Stimulated activated CD4-positive, alpha-beta T cell treated with anti-CD3 and anti-CD28 coated beads, Interleukin-12 subunit alpha, Interleukin-12 subunit beta, amount 100 ng/mL, for 48 hours (primary cell): ENCODE measurements around the gene EPHB2.

Experiments used
- DNase-seq, 3 donors: peaks; one replicate each; pipeline ENCODE4 v3.0.0-alpha.2; 2020; ENCODE audit warnings: low read depth in 2 of 3, low spot score in 1 of 3

EPHB2 gene

GRCh38 chr1:22777388-22778057 is 66.9 kb downstream of the EPHB2 start:
- DNase-seq: no peak

GRCh38 chr1:22778408-22778807 is 67.8 kb downstream of the EPHB2 start:
- DNase-seq: no peak

DNA sequence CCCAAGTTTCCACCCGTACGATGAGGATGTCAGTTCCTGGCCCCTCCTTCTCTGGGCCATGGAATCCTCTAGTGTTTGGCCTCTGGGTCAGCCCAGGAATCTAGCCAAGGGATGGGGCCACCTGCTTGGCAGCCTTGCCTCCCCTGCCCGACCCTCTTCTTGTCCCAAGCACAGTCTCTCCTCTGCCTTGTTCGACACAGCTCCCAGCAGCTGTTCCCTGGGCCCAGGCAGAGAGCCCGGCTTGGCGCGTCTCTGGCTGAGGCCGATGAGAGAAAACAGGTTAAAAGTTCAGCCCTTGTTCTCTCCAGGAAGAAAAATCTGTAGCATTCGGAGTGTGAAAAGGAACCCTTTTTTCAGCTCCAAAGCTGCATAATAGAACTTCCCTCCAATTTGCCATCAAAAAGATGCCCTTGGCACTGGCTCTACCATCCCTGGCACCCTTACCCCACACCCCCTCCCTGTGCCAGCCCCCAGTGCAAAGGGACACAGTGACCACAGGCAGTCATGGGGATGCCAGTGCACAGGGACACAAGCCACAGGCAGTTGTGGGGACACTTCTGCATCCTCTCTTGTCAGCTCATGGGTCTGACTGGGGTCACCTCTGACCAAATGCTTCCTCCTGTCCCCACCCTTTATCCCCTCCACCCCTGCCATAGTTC is 68.4 kb downstream of the EPHB2 start:
- no peak for DNase-seq

DNA sequence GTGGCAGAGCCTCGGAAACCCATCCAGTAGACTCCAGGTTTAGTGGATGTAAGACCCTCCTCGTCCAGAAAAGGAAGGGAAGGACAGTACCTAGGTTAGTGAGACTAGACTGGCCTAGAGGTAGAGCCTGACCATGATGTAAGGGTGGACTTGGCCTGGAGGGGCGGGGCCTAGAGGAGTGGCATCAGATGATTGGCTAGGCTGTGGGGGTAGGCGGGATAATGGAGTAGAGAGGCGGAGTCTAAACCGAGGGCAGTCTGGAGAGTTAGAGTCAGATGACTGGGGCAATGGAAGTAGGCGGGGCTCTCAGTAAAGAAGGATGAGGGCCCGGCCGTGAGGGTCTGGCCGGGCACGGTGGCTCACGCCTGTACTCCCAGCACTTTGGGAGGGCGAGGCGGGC is 70.1 kb downstream of the EPHB2 start:
- no peak for DNase-seq

- DNase-seq: no peak
Measured at GRCh38 chr1:22781483-22781882, 70.8 kb downstream of the EPHB2 start.

GRCh38 chr1:22782406-22782805 is 71.8 kb downstream of the EPHB2 start:
- no peak for DNase-seq

- no peak for DNase-seq
Measured at GRCh38 chr1:22784317-22784716, 73.7 kb downstream of the EPHB2 start.

GRCh38 chr1:22784737-22785136 is 74.1 kb downstream of the EPHB2 start:
- DNase-seq: no peak

GRCh38 chr1:22786101-22786500 is 75.5 kb downstream of the EPHB2 start:
- DNase-seq: no peak

DNA sequence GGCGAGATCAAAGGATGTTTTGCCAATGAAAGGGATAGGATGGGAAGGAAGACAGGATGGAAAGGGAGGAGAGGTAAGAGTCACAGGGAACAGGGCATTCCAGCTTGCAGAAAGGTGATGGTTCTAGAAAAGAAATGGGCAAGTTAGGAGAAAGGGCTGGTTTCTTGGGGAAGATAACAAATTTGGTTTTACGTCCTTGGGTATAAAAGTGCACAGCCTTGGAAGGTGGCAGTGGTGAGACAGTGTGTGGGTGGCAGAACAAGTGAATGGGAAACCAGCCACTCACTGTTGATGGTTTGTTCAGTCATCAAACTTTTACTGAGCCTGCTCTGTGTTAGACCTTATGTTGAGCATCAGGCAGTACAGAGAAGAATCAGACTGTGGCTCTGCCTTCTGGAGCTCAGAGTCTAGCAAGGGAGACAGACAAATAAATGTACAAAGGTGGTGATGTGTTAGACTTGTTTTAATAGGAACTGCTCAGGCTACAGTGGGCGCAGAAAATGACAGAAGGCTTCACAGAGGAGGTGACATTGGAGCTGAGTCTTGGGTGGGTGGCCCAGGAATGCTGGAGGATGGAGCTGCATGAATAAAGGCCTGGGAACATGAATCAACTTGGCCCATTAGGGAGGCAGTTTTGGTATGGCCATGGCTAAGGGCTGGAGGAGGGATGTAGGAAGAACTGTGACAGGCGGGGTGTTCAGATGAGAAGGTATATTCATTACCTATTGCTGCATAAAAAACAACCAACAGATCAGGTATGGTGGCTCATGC is 76.3 kb downstream of the EPHB2 start:
- no peak for DNase-seq

- DNase-seq: no peak
Measured at GRCh38 chr1:22787636-22788035, 77.0 kb downstream of the EPHB2 start.

- no peak for DNase-seq
Measured at GRCh38 chr1:22788254-22788661, 77.6 kb downstream of the EPHB2 start.

DNA sequence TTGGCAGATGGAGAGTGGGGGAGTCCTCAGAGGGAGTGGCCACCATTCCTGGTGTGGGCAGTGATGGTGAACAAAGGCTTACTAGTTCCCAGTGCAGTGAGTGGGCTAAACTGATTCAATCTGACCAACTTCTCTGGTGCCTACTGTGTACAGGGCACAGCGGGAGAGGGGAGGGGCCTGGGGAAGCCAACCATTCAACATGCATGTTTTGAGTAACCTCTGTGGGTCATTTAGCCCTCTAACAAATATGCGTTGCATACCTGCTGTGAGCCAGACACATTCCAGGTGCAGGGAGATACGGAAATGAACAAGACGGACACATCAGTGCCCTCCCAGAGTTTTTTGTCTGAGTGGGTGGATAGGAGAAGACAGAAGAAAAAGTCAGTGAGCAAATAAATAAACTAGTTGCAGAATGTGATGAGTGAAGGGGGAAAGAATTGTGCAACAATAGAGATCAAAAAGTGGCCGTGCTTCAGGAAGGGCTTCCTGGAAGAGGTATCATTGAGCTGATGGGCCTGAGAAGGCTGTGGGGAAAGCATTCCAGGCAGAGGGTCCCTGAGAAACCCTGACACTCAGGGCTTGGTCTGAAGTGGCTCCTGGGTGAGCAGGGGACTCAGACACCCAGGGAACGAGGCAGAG is 78.8 kb downstream of the EPHB2 start:
- DNase-seq: no peak

DNA sequence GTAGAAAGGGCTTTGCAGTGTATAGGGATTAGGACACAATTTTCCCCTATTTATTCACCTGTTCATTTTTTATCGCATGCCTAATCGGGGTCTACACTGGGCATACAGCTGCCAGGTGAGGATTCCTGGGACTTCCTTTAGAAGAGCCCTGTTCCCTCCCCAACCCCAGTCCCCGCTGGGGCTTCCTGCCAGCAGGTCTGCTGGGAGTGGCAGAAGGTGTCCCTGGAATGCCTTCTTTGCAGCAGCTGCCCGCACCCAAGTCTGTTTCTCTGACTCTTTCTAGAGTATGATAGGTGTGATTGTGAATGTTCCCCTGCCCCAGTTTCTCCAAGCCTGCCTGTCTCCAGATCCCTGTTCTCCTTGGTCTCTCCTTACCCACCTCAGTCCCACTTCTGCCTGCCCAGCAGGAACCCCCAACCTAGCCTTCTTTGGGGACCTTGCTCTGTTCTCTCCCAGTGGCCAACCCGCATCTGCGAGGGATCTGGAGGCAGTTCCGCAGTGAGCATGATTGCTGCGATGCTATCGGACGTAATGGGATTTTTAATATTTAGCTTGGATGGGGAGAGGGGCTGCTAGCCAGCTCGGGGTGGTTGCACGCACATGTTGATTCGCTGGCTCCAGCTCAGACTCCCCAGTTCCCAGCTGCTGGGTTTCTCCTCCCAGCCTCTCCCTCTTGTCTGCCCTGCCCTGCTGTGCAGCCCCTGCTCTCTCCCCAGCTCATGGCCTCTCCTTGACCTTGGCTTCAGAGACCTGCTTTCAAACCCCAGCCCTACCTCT is 79.8 kb downstream of the EPHB2 start:
- no peak for DNase-seq

GRCh38 chr1:22791831-22792347 is 81.2 kb downstream of the EPHB2 start:
- no peak for DNase-seq

- no peak for DNase-seq
Measured at GRCh38 chr1:22792396-22793160, 81.9 kb downstream of the EPHB2 start.

DNA sequence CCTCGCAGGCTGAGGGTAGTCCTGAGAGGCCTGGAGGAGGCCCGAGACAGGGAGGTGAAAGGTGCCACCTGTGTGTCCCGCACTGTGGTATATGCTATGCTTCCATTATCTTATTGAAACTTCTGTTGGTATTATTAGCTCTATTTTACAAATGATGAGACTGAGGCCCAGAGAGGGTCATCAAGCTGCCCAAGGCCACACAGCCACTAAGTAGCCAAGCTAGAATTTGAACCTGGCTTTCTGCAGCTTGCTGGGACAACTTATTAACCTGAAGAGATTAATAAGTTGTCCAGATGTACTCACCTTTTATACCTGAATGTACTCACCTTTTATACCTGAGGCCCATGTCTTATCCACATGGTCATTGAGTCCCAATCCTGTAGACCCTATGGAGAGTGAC is 83.0 kb downstream of the EPHB2 start:
- DNase-seq: no peak

DNA sequence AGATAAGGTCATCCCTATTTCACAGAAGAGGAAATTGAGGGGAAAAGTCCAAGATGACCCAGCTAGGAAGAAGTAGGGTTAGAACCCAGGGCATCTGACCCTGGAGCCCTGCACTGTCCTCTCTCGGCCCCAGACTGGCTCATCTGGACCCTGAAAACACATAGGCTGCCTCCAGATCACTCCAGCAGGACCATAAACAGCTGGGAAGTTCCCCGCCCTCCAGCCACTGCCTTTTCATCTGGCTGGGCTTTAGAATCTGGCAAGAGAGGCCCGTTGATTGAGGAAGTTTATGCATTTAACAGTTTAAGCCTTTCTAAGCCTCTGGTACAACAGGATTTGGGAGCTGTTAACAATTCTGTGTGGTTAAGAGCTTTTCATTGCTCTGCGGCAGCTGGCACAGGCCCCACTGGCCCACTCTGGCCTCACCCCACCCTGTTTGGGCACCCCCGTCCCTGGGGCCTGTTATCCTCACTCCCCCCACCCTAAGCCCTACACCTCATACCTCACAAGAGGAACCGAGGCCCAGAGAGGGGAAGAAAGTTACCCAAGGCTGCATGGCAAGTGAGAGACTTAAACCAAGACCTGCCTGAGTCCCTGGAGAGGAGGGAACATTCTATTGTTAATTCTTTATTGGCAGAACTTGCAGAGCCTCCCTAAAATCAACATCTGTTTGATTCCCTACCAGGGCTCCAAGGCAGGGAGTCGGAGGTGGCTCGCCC is 84.2 kb downstream of the EPHB2 start:
- DNase-seq: no peak

DNA sequence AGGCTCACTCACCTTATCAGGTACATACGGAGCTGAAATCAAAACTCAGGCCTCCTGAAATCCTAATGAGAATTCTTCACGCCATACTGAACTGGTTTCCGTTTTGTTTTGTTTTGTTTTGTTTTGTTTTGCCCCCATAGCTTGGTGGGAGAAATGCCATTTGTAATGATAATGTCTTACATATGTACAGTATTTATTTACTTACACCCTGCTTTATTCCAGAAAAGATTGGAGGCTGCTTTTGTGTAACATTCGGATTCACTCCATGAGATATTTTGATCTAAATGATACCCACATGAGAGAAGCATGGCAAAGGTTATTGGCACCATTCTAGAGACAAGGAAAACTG is 84.7 kb downstream of the EPHB2 start:
- no peak for DNase-seq

- DNase-seq: no peak
Measured at GRCh38 chr1:22796642-22797041, 86.0 kb downstream of the EPHB2 start.
